H1 (cell line): Measurements from ENCODE around the gene PHLDA2. TPM values are rescaled to one million over a fixed set of nuclear protein-coding genes. Genes with fewer than 3 reads are reported as not detected.

Source experiments
- CTCF ChIA-PET: fragments of 300-600 bp; sonication (Branson Sonifier 250); formaldehyde crosslinking; loops from one replicate; lab custom pipeline; 2021; ENCODE audit not compliant: partially characterized antibody; lab: Charles Lee
- POLR2A ChIA-PET: fragments of 300-600 bp; sonication (Branson Sonifier 250); formaldehyde crosslinking; loops from one replicate; lab custom pipeline; 2021; ENCODE audit warnings: inconsistent platforms; ENCODE audit not compliant: partially characterized antibody; lab: Charles Lee
- DNase-seq, 2 experiments: peaks; one replicate each; pipeline versions ENCODE4 v3.0.0 to v3.0.0-alpha.2; 2010 to 2022; ENCODE audit warnings: low spot score in 2 of 2, low read depth in 1 of 2, mixed read lengths in 1 of 2
- FAIRE-seq: peaks from 2 replicates; lab custom pipeline; 2011; peaks lifted over from hg19 to GRCh38; lab: Jason Lieb, UNC
- H2AFZ ChIP-seq: 2 replicates; pipeline ENCODE4 v1.8.1; 2012; ENCODE audit warnings: low read length, inconsistent platforms
- H2AK5ac ChIP-seq: 2 replicates; pipeline ENCODE4 v1.6.1; 2013; ENCODE audit warnings: low read depth, low read length
- H2BK120ac ChIP-seq: replicated peaks from 2 replicates; pipeline ENCODE3; 2013; ENCODE audit warnings: low read depth, low read length, inconsistent platforms
- H2BK12ac ChIP-seq: 2 replicates; pipeline ENCODE4 v1.6.1; 2013; ENCODE audit warnings: low read depth, low read length
- H2BK15ac ChIP-seq: 2 replicates; pipeline ENCODE4 v1.6.1; 2013; ENCODE audit warnings: low read length
- H2BK20ac ChIP-seq: 2 replicates; pipeline ENCODE4 v1.6.1; 2013; ENCODE audit warnings: low read length
- H2BK5ac ChIP-seq: 2 replicates; pipeline ENCODE4 v1.6.1; 2013; ENCODE audit warnings: low read depth, low read length
- H3K14ac ChIP-seq: 2 replicates; pipeline ENCODE4 v1.6.1; 2013; ENCODE audit warnings: inconsistent platforms; ENCODE audit not compliant: insufficient read length
- H3K18ac ChIP-seq: 2 replicates; pipeline ENCODE4 v1.6.1; 2013; ENCODE audit warnings: low read length; ENCODE audit errors: extremely low read depth
- H3K23ac ChIP-seq: 2 replicates; pipeline ENCODE4 v1.6.1; 2013; ENCODE audit warnings: inconsistent platforms; ENCODE audit not compliant: insufficient read length
- H3K23me2 ChIP-seq: 2 replicates; pipeline ENCODE4 v1.6.1; 2013; ENCODE audit warnings: low read depth, low read length
- H3K27ac ChIP-seq: 2 replicates; pipeline ENCODE4 v1.6.1; 2011; ENCODE audit warnings: low read depth, low read length, inconsistent platforms
- H3K27me3 ChIP-seq, 4 experiments: replicated peaks in 1 of 4; 1 replicate in 1 of 4; 2 replicates in 3 of 4; pipeline versions ENCODE4 v1.6.1 to v1.8.1; 2011 to 2013; ENCODE audit warnings: low read length in 3 of 4, mild to moderate bottlenecking in 3 of 4, inconsistent platforms in 2 of 4, mixed read lengths in 2 of 4, moderate library complexity in 1 of 4; ENCODE audit not compliant: control insufficient read depth in 3 of 4, insufficient read depth in 3 of 4; ENCODE audit errors: extremely low read depth in 1 of 4
- H3K36me3 ChIP-seq, 4 experiments: 2 replicates each; pipeline versions ENCODE4 v1.6.1 to v1.8.1; 2011 to 2013; ENCODE audit warnings: mild to moderate bottlenecking in 4 of 4, low read length in 3 of 4, moderate library complexity in 2 of 4, control low read depth in 1 of 4, inconsistent platforms in 1 of 4; ENCODE audit not compliant: insufficient read depth in 4 of 4, control insufficient read depth in 2 of 4
- H3K4ac ChIP-seq: replicated peaks from 2 replicates; pipeline ENCODE3; 2013; ENCODE audit warnings: low read length, low read depth, mixed read lengths, inconsistent platforms; ENCODE audit not compliant: insufficient read length
- H3K4me1 ChIP-seq, 4 experiments: replicated peaks in 1 of 4; 1 replicate in 1 of 4; 2 replicates in 3 of 4; pipeline versions ENCODE4 v1.6.1 to v1.8.1; 2011 to 2013; ENCODE audit warnings: low read length in 3 of 4, inconsistent platforms in 2 of 4, mixed read lengths in 1 of 4; ENCODE audit not compliant: insufficient read depth in 4 of 4, control insufficient read depth in 3 of 4
- H3K4me2 ChIP-seq, 2 experiments: 2 replicates each; pipeline versions ENCODE4 v1.6.1 to v1.8.1; 2011 to 2013; ENCODE audit warnings: low read depth in 2 of 2, low read length in 2 of 2, control low read depth in 1 of 2, inconsistent platforms in 1 of 2, mild to moderate bottlenecking in 1 of 2; ENCODE audit not compliant: insufficient read depth in 1 of 2
- H3K4me3 ChIP-seq, 4 experiments: fragments of 200-600, 300-600 bp in 1 of 4; sonication (generic), shearing (Covaris generic), sonication (Bioruptor Twin) in 1 of 4; 2 replicates each; pipeline versions ENCODE4 v1.5.1 to v1.8.1; 2011 to 2016; ENCODE audit warnings: low read length in 4 of 4, low read depth in 3 of 4, control low read depth in 2 of 4, inconsistent platforms in 2 of 4, mild to moderate bottlenecking in 2 of 4, mixed read lengths in 1 of 4, moderate library complexity in 1 of 4; ENCODE audit not compliant: insufficient read depth in 2 of 4; ENCODE audit errors: extremely low read depth in 1 of 4
- H3K56ac ChIP-seq: replicated peaks from 2 replicates; pipeline ENCODE3; 2013; ENCODE audit warnings: low read depth, mild to moderate bottlenecking, mixed read lengths, low read length, inconsistent platforms; ENCODE audit not compliant: insufficient read length
- H3K79me1 ChIP-seq: 2 replicates; pipeline ENCODE4 v1.6.1; 2013; ENCODE audit warnings: low read depth, low read length, control low read depth
- H3K79me2 ChIP-seq, 2 experiments: 2 replicates each; pipeline versions ENCODE4 v1.6.1 to v1.8.1; 2012 to 2013; ENCODE audit warnings: low read length in 2 of 2, mild to moderate bottlenecking in 2 of 2, inconsistent platforms in 1 of 2; ENCODE audit not compliant: insufficient read depth in 2 of 2, control insufficient read depth in 1 of 2
- H3K9ac ChIP-seq, 4 experiments: replicated peaks in 1 of 4; 1 replicate in 1 of 4; 2 replicates in 3 of 4; pipeline versions ENCODE4 v1.6.1 to v1.8.1; 2011 to 2013; ENCODE audit warnings: low read depth in 3 of 4, low read length in 3 of 4, control low read depth in 2 of 4, mild to moderate bottlenecking in 2 of 4, moderate library complexity in 2 of 4, inconsistent platforms in 1 of 4; ENCODE audit errors: extremely low read depth in 1 of 4
- H3K9me3 ChIP-seq, 2 experiments: 2 replicates each; pipeline versions ENCODE4 v1.6.1 to v1.8.1; 2012 to 2013; ENCODE audit warnings: mild to moderate bottlenecking in 2 of 2, moderate library complexity in 2 of 2, control low read depth in 1 of 2, inconsistent platforms in 1 of 2, low read depth in 1 of 2, low read length in 1 of 2, mixed read lengths in 1 of 2; ENCODE audit not compliant: insufficient read depth in 2 of 2
- H4K20me1 ChIP-seq, 2 experiments: replicated peaks in 1 of 2; 2 replicates each; pipeline versions ENCODE3 to v1.8.1; 2011 to 2013; ENCODE audit warnings: inconsistent platforms in 2 of 2, low read length in 2 of 2, mild to moderate bottlenecking in 1 of 2; ENCODE audit not compliant: insufficient read depth in 2 of 2, control insufficient read depth in 1 of 2
- H4K5ac ChIP-seq: 2 replicates; pipeline ENCODE4 v1.6.1; 2013; ENCODE audit warnings: low read length, low read depth, mixed read lengths, inconsistent platforms; ENCODE audit not compliant: insufficient read length
- H4K8ac ChIP-seq: 2 replicates; pipeline ENCODE4 v1.8.0; 2013; ENCODE audit warnings: mild to moderate bottlenecking, moderate library complexity, low read length, inconsistent platforms; ENCODE audit not compliant: insufficient read depth; ENCODE audit errors: extremely low read depth
- H4K91ac ChIP-seq: replicated peaks from 2 replicates; pipeline ENCODE3; 2013; ENCODE audit warnings: low read length, mixed read lengths, inconsistent platforms; ENCODE audit not compliant: insufficient read length
- RBBP5 ChIP-seq: IDR thresholded peaks from 2 replicates; pipeline ENCODE4 v1.7.1; 2012; ENCODE audit warnings: low read depth, mild to moderate bottlenecking, inconsistent platforms, low read length, moderate library complexity, borderline replicate concordance
- WGBS, 2 experiments: shearing (Covaris generic) in 1 of 2; methylation state at CpG; one replicate each; pipeline versions ENCODE4 v1.1.6 to v1.1.7; 2013 to 2015; ENCODE audit warnings: low lambda C conversion rate in 2 of 2, mixed read lengths in 2 of 2, inconsistent platforms in 1 of 2, low coverage in 1 of 2, missing lambda C conversion rate in 1 of 2; ENCODE audit not compliant: insufficient replicate concordance in 2 of 2, insufficient coverage in 1 of 2, insufficient read length in 1 of 2; ENCODE audit errors: extremely low coverage in 1 of 2, missing lambda C conversion rate in 1 of 2; 5-methylcytosine and 5-hydroxymethylcytosine counted together
- polyA plus RNA-seq, 7 experiments: library from polyadenylated mRNA; depleted of rRNA in 3 of 7; stranded (reverse) in 5 of 7; unstranded in 2 of 7; fragments of >200 nt in 5 of 7; fragments of 200-250 nt in 2 of 7; gene quantifications; 1 replicate in 5 of 7; 2 replicates in 1 of 7; 4 replicates in 1 of 7; pipeline versions ENCODE4 v1.2.1 to v1.2.3, GENCODE V29; 2011 to 2013; ENCODE audit warnings: missing spikeins in 2 of 7, mixed read lengths in 2 of 7
- total RNA-seq: library from RNA; stranded (reverse); fragmentation: NEBNext Ultra II Directional; extraction: Animal tissue kit (Norgen Biotek cat#: 25700); gene quantifications from 2 replicates; pipeline ENCODE4 v1.2.1, GENCODE V29; 2021

PHLDA2 gene
- total and polyA plus RNA-seq, 2 of the 8 experiments (the other 6 are each of a cell fraction or from before 2014, with no cell fraction given) = 5.2 to 7.6 TPM

GRCh38 chr11:2950825-2951224 is 21.6 kb upstream of the PHLDA2 start:
- Histone ChIP-seq H2BK20ac (no peak overlapping the region), H3K4me2 (no peak overlapping the region), H2BK15ac (no peak overlapping the region), H3K79me1 (peaks cover 6% of the 10 kb centered on the region), H2AFZ (no peak overlapping the region), H2BK5ac (no peak overlapping the region), H4K8ac (no peak overlapping the region), H2BK120ac (no peak overlapping the region), H3K4me3 (no peak overlapping the region), H3K79me2 (no peaks in the 10 kb centered on the region), H3K4me1 (peaks cover 0 to 13% (median 7%) of the 10 kb centered on the region in 4 experiments; a peak in 5 of 7 replicates), H4K5ac (no peak overlapping the region), H3K27me3 (no peaks in the 10 kb centered on the region), H3K56ac (no peak overlapping the region), H3K23me2 (no peaks in the 10 kb centered on the region), H3K4ac (no peak overlapping the region), H3K23ac (no peak overlapping the region), H4K20me1 (peaks cover 25 to 37% of the 10 kb centered on the region in 2 experiments), H4K91ac (no peak overlapping the region), H3K27ac (no peak overlapping the region), H2AK5ac (no peak overlapping the region), H3K18ac (no peak overlapping the region), H2BK12ac (no peak overlapping the region), H3K9me3 (no peaks in the 10 kb centered on the region), H3K36me3 (peaks cover 27 to 76% (median 62%) of the 10 kb centered on the region in 4 experiments), H3K14ac (no peak overlapping the region), H3K9ac (no peak overlapping the region)
- ChIA-PET POLR2A (interaction anchor here (1.1 to 1.6 kb wide), 2 partner anchors 10 to 14 kb away, joined by 3 to 4 read pairs; no protein-coding TSS in a partner anchor), CTCF (interaction anchor here (1.1 to 1.3 kb wide), 2 partner anchors 17 to 70 kb away, joined by 4 read pairs; no protein-coding TSS in a partner anchor)
- FAIRE-seq (no peak), DNase-seq (no peak)
- 93% methylated on average over 1 of the region's 1 CpG; no CpG with 5 or more reads in 1 of the 2 experiments for WGBS, 2 experiments
- TF ChIP-seq RBBP5 = no peak
